Glutamatergic neuron (in vitro differentiated cells): ENCODE measurements around the gene KIF20B. TPM values are rescaled to one million over a fixed set of nuclear protein-coding genes. Genes with fewer than 3 reads are reported as not detected.

Experiments
- DNase-seq: peaks from one replicate; pipeline ENCODE4 v3.0.0; 2022
- H3K27ac Mint-ChIP-seq: one replicate; pipeline ENCODE4 v1.8.0; 2020; ENCODE audit warnings: mild to moderate bottlenecking, mixed read lengths, inconsistent platforms; ENCODE audit not compliant: unreplicated experiment
- H3K27me3 Mint-ChIP-seq: one replicate; pipeline ENCODE4 v1.8.0; 2020; ENCODE audit warnings: mild to moderate bottlenecking, moderate library complexity, mixed read lengths, inconsistent platforms; ENCODE audit not compliant: unreplicated experiment
- H3K36me3 Mint-ChIP-seq: one replicate; pipeline ENCODE4 v1.8.0; 2020; ENCODE audit warnings: mild to moderate bottlenecking, mixed read lengths, inconsistent platforms; ENCODE audit not compliant: unreplicated experiment
- H3K4me1 Mint-ChIP-seq: one replicate; pipeline ENCODE4 v1.8.0; 2020; ENCODE audit warnings: mild to moderate bottlenecking, low read depth, mixed read lengths, inconsistent platforms; ENCODE audit not compliant: unreplicated experiment
- H3K4me3 Mint-ChIP-seq: one replicate; pipeline ENCODE4 v1.8.0; 2020; ENCODE audit warnings: mild to moderate bottlenecking, mixed read lengths, inconsistent platforms; ENCODE audit not compliant: unreplicated experiment
- H3K9me3 Mint-ChIP-seq: one replicate; pipeline ENCODE4 v1.8.0; 2020; ENCODE audit warnings: mild to moderate bottlenecking, moderate library complexity, mixed read lengths, inconsistent platforms; ENCODE audit not compliant: unreplicated experiment
- CTCF ChIP-seq: fragments of 200-600 bp; sonication (generic); IDR thresholded peaks from one replicate; pipeline ENCODE4 v1.5.0; 2021; ENCODE audit not compliant: partially characterized antibody, unreplicated experiment
- total RNA-seq: library from RNA; stranded (reverse); fragmentation: NEBNext Ultra II Directional; extraction: Animal tissue kit (Norgen Biotek cat#: 25700); gene quantifications from one replicate; pipeline ENCODE4 v1.2.1, GENCODE V29; 2021; ENCODE audit not compliant: unreplicated experiment

The KIF20B gene
- total RNA-seq, 1 donor from 2014 or later: 10.7 TPM

DNA sequence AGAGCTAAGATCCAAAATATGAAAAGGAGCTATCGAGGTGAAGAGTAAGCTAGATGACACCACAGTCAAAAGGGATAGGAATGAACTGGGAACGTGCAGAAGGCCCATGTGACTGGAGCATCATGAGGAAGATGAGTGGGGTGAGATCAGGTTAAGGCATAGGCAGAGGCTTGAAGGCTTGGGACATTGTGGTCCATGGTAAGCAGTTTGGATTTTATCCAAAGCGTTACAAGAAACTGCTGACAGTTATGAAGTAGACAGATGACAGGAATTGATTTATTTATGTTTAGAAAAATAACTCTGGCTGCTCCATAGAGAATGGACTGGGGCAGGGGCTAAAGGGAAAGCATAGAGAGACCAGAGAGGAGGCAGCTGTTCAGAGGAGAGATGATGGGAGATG is 38.2 kb upstream of the KIF20B start:
- H3K4me1 Mint-ChIP-seq: peaks cover under 1% of the 10 kb centered on the region
- no peak overlapping the region for H3K4me3 Mint-ChIP-seq
- no peak for DNase-seq
- H3K27ac Mint-ChIP-seq: no peak overlapping the region
- TF ChIP-seq CTCF: no peak
- H3K36me3 Mint-ChIP-seq: no peaks in the 10 kb centered on the region
- H3K27me3 Mint-ChIP-seq: no peaks in the 10 kb centered on the region
- H3K9me3 Mint-ChIP-seq: no peaks in the 10 kb centered on the region

DNA sequence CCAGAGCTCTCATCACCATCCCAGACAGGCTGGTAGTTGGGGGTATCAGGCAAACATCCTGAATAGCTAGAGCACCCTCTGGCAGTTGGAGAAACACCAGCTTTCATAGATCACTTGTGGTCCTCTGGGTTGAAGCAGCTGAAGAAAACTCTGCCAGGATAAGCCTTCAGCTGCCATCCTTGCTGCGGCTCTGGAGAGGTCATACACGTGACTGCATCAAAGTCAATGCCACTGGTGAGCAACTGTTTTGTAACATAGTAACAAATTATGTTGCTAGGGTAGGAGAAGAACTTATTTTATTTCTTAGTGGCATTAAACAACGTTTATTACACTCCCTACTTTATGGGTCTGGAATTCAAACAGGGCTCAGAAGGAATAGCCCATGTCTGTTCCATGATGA is 37.2 kb upstream of the KIF20B start:
- TF ChIP-seq CTCF: no peak
- Mint-ChIP-seq H3K36me3 (no peaks in the 10 kb centered on the region), H3K27ac (no peak overlapping the region), H3K9me3 (no peaks in the 10 kb centered on the region), H3K4me1 (peaks cover 8% of the 10 kb centered on the region), H3K4me3 (no peak overlapping the region), H3K27me3 (no peaks in the 10 kb centered on the region)
- no peak for DNase-seq

GRCh38 chr10:89665302-89665701 is 36.1 kb upstream of the KIF20B start:
- H3K4me3 Mint-ChIP-seq: no peak overlapping the region
- no peaks in the 10 kb centered on the region for H3K27me3 Mint-ChIP-seq
- no peak overlapping the region for H3K27ac Mint-ChIP-seq
- no peak for TF ChIP-seq CTCF
- H3K4me1 Mint-ChIP-seq: peaks cover 8% of the 10 kb centered on the region
- DNase-seq: no peak
- H3K9me3 Mint-ChIP-seq: no peaks in the 10 kb centered on the region
- no peaks in the 10 kb centered on the region for H3K36me3 Mint-ChIP-seq

DNA sequence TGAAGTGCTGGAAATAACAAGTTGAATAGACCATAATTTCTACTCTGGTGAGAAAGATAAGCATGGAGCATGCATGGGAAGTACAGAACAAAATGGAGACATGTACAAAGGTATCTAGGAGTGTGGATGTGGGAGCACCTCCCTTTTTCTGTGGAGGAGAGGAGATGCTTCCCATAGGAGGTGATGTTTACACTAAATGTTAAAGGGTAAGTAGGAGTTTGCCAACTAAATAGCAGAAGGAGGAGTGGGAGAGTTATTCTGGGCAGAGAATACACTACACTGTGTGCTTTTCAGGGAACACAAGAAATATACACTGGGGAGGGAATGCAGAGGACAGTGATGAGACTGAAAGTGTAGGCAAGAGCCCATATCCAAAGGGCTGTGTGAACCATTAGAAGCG is 35.3 kb upstream of the KIF20B start:
- Mint-ChIP-seq H3K27ac (no peak overlapping the region), H3K36me3 (no peaks in the 10 kb centered on the region), H3K9me3 (no peaks in the 10 kb centered on the region), H3K4me1 (peaks cover 8% of the 10 kb centered on the region), H3K4me3 (no peak overlapping the region), H3K27me3 (no peaks in the 10 kb centered on the region)
- no peak for TF ChIP-seq CTCF
- DNase-seq: no peak

GRCh38 chr10:89668386-89669071 is 32.9 kb upstream of the KIF20B start:
- no peak overlapping the region for H3K27ac Mint-ChIP-seq
- no peak for TF ChIP-seq CTCF
- peaks cover 8% of the 10 kb centered on the region for H3K4me1 Mint-ChIP-seq
- no peak overlapping the region for H3K4me3 Mint-ChIP-seq
- H3K27me3 Mint-ChIP-seq: no peaks in the 10 kb centered on the region
- H3K9me3 Mint-ChIP-seq: no peaks in the 10 kb centered on the region
- no peak for DNase-seq
- no peaks in the 10 kb centered on the region for H3K36me3 Mint-ChIP-seq
